ENCODE measurements around the gene NAA60.

DNA sequence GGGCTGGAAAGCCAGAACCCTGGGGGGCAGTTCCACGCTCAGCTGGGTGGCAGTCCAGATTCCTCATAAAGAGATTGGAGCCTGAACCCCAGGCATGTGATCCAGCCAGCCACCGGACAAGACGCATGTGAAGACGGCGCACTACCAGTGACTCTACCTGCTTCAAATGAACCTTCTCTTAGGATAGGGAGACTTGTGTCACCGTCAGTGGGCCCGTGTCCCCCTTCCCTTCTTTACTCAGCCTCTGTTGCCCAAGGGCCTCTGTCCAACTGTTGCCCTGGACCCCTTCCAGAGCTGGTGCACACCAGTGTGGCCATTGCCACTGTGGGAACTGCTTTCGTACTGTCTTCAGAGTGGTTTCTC, 75.5 kb downstream of the NAA60 start:
- TF ChIP-seq MAX (IDR thresholded peaks at IDR 0.05) (no peak), EP300 (IDR thresholded peaks at IDR 0.05; ENCODE audit: borderline replicate concordance) (no peak), TAF1 (IDR thresholded peaks at IDR 0.05; ENCODE audit: low read depth) (no peak), NFIC (IDR thresholded peaks at IDR 0.05) (no peak), EGR1 (IDR thresholded peaks at IDR 0.05) (no peak)
